Measurements from ENCODE around the gene CAMTA1.

CAMTA1 gene

DNA sequence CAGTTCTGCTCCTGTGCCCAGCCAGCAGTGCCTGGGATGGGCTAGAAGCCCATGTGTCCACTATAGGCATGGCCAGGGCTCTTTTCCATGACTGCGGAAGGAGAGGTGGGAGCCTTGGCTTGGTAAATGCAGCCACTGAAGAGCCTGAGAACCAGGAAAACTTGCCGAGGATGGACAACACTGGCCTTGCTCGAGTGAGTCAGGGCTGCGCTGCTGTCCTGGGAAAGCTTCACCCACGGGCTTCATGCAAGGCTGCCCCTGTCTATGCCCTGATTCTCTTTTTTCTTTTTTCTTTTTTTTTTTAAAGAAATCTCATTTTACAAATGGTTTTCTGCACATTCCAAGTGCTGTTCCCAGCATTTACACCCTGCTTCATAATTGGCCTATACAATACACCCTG, 156.5 kb downstream of the CAMTA1 start:
- no peak for DNase-seq

GRCh38 chr1:6942990-6943389, 157.7 kb downstream of the CAMTA1 start:
- DNase-seq = no peak

DNA sequence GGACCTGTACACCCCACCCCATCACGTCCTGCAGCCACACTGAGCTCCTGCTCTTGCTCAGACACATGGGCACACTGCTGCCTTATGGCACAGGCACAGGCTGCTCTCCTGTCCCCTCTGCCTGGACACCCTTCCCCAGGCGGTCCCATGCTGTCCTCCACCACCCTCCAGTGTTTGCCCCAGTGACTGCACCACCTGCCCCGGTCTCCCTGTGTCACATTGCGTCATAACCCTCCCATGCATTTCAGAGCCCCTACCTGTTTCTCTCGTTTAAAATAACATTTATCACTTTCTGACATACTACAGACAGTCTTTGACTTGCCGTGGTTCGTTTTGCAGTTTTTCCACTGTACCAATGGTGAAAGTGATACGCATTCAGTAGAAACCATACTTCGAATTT, 159.2 kb downstream of the CAMTA1 start:
- DNase-seq = no peak

GRCh38 chr1:6947952-6948351, 162.7 kb downstream of the CAMTA1 start:
- DNase-seq = no peak

DNA sequence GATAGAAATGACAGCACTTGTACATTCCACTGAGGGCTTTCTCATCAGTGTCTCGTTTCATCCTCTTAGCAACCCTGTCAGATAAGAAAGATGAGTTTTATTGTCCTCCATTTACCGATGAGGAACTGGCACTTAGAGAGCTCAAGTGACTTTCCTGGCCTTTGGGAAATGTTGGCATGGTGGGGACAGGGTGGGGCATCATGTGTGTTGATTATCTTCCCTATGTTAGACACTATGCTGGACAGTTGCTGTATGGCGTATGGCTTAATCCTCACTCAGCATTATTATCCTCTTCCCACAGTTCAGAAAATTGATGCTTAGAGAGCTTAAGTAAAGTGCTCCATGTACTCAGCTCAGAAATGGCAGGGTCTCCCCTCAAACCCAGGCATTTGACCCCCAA, 163.2 kb downstream of the CAMTA1 start:
- DNase-seq = no peak

DNA sequence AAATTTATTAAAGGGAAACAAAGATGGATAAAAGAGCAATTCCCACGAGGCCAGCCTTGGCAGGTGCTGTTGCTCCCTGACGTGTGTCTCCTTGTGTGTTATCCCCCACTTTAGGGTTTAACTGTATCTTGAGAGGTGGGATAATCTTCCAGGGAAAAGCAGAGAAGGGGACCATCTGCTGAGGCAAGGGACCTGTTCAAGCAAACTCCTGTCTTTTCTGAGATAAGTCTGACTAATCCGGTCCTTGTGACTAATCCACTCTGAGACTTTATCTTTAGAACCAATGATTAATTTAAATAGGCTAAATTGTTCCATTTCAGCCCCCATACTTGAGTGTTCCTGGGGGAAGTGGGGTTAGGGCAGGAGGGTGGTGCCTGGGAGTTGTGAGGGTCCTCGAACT, 163.6 kb downstream of the CAMTA1 start:
- DNase-seq = no peak

- no peak for DNase-seq
Observed at GRCh38 chr1:6950001-6950765, 164.9 kb downstream of the CAMTA1 start.

GRCh38 chr1:6951536-6951935, 166.3 kb downstream of the CAMTA1 start:
- no peak for DNase-seq

DNA sequence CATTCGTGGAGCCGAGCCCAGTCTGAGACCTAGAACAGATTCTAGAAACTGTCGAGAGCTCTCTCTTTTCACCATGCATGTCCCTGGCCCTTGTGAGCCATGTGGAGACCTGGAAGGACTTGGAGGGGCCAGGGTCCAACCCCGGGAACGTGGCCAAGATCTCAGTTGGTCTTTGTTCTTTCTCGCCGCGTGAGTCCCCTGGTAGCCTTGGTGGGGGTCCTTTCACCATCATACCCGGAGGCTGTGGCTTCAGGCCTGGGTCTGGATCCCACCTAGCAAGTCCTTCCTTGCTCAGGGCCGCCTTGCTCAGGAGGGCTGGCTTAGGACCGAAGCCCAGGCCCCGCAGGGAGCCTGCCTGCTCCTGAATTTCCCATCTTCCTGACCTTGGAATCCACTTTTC, 168.0 kb downstream of the CAMTA1 start:
- no peak for DNase-seq

DNA sequence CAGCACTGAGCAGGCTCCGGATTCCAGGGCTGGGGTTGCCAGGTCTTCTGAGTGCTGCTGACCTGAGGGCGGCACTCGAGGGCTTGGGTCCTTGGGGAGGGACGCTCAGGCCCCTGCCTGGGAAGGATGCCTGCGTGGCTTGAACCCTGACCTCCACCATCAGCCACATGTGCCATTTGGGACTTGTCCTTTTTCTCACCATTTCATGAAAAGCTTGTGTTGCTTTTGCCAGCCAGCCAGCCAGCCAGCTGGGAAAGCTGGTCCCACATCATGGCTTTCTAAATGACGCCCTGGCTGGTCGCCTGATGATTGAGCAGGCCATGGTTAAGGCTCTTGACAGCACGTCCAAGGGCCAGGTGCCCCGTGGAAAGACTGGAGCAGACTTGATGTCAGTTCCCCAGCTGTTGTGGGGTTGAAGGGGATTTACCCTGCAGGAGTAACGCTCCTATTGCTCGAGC, 168.7 kb downstream of the CAMTA1 start:
- no peak for DNase-seq

DNA sequence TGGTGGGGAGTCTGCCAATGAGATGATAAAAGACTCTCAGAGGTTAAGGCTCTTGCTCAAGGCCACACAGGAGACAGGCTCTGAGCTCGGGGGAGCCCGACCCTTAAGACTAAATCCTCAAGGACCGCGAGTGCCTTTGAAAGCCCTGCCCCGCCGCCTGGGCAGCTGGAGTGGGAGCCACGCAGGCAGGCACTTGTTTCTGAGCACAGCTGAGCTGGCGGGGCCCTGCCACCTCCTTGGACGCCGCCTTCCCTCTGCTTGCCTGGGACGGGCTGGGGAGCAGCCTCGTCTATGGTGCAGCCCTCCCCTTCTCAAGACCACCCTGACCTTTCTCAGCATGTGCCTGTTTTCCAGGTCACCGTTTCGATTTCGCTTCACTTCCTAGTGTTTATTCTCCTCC, 169.3 kb downstream of the CAMTA1 start:
- DNase-seq = no peak

DNA sequence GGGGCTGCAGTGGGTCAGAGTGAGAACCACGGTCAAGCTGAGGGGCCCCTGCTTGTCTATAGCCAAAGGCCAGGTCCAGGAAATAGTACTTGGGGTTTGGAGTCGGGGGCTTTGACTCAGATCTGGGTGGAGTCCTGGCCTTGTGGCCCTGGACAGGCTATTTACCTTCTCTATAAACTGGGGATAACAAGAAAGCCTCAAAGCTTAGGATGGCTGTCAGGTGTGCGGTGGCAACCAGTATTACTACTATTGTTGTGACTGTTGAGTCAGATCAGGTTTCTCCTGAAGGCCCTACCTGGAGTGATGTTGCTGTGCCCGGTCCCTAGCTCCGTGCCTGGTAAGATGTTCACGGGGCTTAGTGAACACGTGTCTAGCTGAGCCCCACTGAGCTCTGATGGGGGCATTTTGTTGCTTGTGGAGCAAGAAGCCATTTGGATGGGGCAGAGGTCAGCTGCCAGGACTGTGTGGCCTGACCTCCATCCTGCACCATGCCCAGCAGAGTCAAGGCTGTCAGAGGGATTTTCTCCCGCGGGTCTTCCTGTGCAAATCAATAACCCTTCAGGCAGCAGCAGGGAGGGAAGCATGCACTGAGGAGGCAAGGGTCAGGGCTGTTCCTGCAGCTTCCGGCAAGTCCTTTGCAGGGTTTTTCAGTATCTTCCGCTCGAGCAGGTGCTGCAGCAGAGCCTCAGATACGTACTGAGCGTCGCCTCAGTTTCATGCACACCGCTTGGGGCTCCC, 170.3 kb downstream of the CAMTA1 start:
- DNase-seq = no peak

DNA sequence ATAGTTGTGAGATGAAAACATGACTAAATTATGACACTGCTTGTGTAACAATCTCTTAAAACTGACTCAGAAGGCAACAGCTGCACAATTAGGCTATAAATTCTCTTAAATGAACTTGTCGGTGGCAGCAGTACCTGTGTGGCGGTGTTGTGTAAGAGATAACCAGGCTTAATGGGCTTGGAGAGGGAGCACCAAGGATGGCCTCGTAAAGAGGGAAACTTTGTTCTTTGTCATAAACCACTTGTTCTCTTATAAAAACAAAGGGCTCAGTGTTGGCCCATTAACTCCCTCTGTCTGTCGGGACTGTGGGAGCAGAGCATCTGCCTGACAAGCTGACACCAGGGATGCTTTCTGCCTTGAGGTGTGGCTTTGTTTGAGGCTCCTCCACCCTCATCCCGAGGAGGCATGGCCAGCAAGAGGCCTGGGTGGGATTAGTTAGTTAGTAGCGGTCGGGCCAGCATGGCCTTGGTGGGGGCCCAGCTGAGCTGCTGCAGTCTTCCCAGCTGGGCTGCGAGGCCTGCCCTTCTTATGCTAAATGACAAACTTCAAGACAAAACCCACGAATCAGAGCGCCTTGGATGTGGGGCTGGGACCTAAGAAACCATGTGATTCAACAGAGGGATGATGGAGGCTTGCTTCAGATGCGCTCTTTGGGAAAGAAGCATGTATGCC, 171.4 kb downstream of the CAMTA1 start:
- no peak for DNase-seq

- no peak for DNase-seq
Observed at GRCh38 chr1:6957341-6957740, 172.1 kb downstream of the CAMTA1 start.

- DNase-seq = no peak
Observed at GRCh38 chr1:6958407-6959030, 173.3 kb downstream of the CAMTA1 start.

GRCh38 chr1:6959491-6959890, 174.2 kb downstream of the CAMTA1 start:
- no peak for DNase-seq

- DNase-seq = no peak
Observed at GRCh38 chr1:6960291-6960811, 175.1 kb downstream of the CAMTA1 start.

DNA sequence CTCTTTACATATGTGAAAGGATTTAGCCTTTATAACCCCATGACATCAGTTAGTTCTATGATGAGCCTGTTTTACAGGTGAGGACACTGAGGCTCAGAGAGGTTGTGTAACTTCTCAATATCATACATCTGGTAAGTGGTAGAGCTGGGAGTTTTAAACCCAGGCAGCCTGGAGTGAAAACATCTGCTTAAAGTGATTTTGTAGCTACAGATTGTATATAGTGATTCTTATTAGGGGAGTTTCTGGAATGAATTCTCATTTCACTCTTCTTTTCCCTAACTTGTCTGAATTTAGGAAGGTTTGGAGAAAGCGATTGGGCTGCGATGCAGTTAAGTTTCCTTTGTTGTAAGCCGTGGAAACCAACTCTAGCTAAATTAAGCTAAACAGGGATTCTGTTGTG, 175.6 kb downstream of the CAMTA1 start:
- no peak for DNase-seq

GRCh38 chr1:6961289-6961688, 176.0 kb downstream of the CAMTA1 start:
- DNase-seq = no peak

- no peak for DNase-seq
Observed at GRCh38 chr1:6961905-6962477, 176.7 kb downstream of the CAMTA1 start.

- DNase-seq = peak; percentile 41
Observed at GRCh38 chr1:6962478-6962995, 177.3 kb downstream of the CAMTA1 start.

Data from NCI-H1048 (cell line).